Activated T-cell treated with anti-CD3 and anti-CD28 coated beads, Interleukin-2, amount 50 U/mL, for 24 hours (primary cell): ENCODE results near the gene RHO.
A peak's percentile ranks its signal among the peaks of the same experiment; 100 is the strongest.
"Not testable (repeated sequence)": the region's sequence is repeated elsewhere in the genome, so short reads cannot be mapped to it uniquely, and the experiment has no call there.

Experiments
- DNase-seq: peaks from one replicate; pipeline ENCODE4 v3.0.0-alpha.2; 2020
- H3K27ac Mint-ChIP-seq: 2 replicates; pipeline ENCODE4 v1.8.0; 2020; ENCODE audit warnings: mild to moderate bottlenecking, mixed read lengths
- H3K27me3 Mint-ChIP-seq: 2 replicates; pipeline ENCODE4 v1.8.0; 2020; ENCODE audit warnings: mixed read lengths
- H3K36me3 Mint-ChIP-seq: 2 replicates; pipeline ENCODE4 v1.8.0; 2020; ENCODE audit warnings: low read depth, mixed read lengths
- H3K4me1 Mint-ChIP-seq: 2 replicates; pipeline ENCODE4 v1.8.0; 2020; ENCODE audit warnings: low read depth, mixed read lengths
- H3K4me3 Mint-ChIP-seq: 2 replicates; pipeline ENCODE4 v1.8.0; 2020; ENCODE audit warnings: mild to moderate bottlenecking, moderate library complexity, mixed read lengths
- H3K9me3 Mint-ChIP-seq: 2 replicates; pipeline ENCODE4 v1.8.0; 2020; ENCODE audit warnings: mixed read lengths

RHO gene

GRCh38 chr3:129528589-129529100 lies at the start of gene RHO:
Gene RHO (plus strand): TSS chr3:129528639. CDS start chr3:129528734, 95 bp downstream.
- no peak for DNase-seq
- Mint-ChIP-seq H3K4me3 (no peak within 1 kb of the TSS), H3K27me3 (no peaks in the 10 kb centered on the region), H3K4me1 (peaks cover 3% of the 10 kb centered on the region), H3K27ac (no peak within 1 kb of the TSS), H3K9me3 (no peaks in the 10 kb centered on the region), H3K36me3 (no peaks in the 10 kb centered on the region)

DNA sequence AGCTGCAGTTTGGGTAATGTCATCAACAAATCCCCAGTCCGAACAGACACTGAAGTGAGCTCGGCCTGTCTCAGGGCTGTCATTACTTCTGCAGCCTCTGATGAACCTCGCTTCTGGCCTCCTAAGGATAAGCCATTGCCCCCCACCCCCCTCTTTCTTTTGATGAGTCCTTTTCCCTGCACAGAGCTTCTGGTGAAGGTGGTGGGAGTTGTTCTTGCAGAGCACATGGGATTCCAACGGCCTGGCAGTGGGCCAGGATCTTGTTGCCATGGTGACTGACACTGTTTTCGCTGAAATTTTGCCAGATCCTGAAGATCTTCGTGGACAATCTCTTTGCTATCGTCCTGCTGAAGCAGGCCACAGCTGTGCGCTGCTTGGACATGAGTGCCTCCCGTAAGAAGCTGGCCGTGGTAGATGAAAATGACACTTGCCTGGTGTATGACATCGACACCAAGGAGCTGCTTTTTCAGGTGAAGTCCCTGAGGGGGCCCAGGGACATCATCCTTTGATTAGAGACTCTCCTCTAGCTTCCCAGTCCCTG lies 47.1 kb upstream of the RHO start:
- not testable (repeated sequence) for DNase-seq, H3K9me3 Mint-ChIP-seq, H3K27me3 Mint-ChIP-seq, H3K4me3 Mint-ChIP-seq
- Mint-ChIP-seq H3K4me1 (peaks cover 14% of the 10 kb centered on the region), H3K36me3 (peaks cover 65% of the 10 kb centered on the region), H3K27ac (peak overlapping the region; percentile 78)

DNA sequence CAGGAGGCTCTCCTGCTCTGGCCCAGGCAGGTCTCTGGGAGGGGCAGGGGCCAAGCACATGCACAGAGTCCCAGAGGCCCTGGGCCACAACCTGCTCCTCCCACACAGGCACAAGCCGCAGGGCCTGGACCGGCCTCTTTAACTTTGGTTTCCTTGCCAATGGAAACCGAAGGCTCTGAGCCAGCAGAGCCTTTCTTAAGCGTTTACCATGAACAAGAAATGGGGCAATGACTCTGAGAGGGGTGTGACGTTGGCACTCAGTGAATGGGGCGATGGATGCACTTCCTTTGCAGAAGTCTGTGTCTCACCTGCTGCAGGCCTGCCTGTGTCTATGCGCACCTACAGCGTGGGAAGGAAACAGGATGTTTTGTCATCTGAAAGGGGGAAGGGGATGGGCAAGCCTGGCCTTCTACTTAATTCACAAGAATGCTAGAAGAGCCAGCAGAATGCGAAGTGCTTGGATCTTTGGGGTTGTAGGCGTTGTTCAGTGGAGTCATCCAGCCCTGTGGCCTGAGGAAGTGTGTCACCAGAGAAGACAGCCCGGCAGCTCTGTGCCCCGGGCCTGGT lies 46.6 kb upstream of the RHO start:
- Mint-ChIP-seq H3K36me3 (peaks cover 60% of the 10 kb centered on the region), H3K27ac (peak overlapping the region; percentile 78), H3K4me3 (no peak overlapping the region), H3K9me3 (no peaks in the 10 kb centered on the region), H3K4me1 (peaks cover 14% of the 10 kb centered on the region), H3K27me3 (no peaks in the 10 kb centered on the region)
- DNase-seq: peak; percentile 42

- no peak overlapping the region for H3K4me3 Mint-ChIP-seq
- peaks cover 52% of the 10 kb centered on the region for H3K36me3 Mint-ChIP-seq
- no peak overlapping the region for H3K27ac Mint-ChIP-seq
- no peak for DNase-seq
- peaks cover 14% of the 10 kb centered on the region for H3K4me1 Mint-ChIP-seq
- H3K27me3 Mint-ChIP-seq: no peaks in the 10 kb centered on the region
- no peaks in the 10 kb centered on the region for H3K9me3 Mint-ChIP-seq
Observed at GRCh38 chr3:129482721-129483120, 45.7 kb upstream of the RHO start.

DNA sequence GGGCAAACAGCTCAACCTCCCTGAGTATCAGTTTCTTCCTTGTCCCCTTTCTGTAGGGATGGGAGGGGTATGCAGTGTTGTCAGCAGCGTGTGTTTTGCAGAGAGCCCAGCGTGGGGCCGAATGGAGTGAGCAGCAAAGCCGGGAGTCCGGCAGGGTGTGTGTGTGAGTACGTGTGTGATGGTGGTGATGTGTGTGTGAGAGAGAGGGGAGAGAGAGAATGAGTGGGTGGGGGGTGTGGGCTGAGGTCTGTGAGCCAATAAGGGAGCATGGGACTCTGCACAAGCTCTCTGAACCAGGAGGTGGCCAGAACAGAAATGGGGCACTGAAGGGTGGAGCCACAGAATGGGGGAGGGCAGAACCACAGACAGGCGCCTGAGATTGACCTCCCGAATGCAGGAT lies 44.6 kb upstream of the RHO start:
- Mint-ChIP-seq H3K27me3 (no peaks in the 10 kb centered on the region), H3K4me1 (peaks cover 14% of the 10 kb centered on the region), H3K27ac (no peak overlapping the region), H3K4me3 (no peak overlapping the region), H3K36me3 (peaks cover 43% of the 10 kb centered on the region), H3K9me3 (no peaks in the 10 kb centered on the region)
- DNase-seq: no peak

- H3K27ac Mint-ChIP-seq, DNase-seq, H3K4me3 Mint-ChIP-seq, H3K9me3 Mint-ChIP-seq, H3K27me3 Mint-ChIP-seq: not testable (repeated sequence)
- Mint-ChIP-seq H3K4me1 (peaks cover 14% of the 10 kb centered on the region), H3K36me3 (peaks cover 38% of the 10 kb centered on the region)
Observed at GRCh38 chr3:129485146-129485545, 43.3 kb upstream of the RHO start.

GRCh38 chr3:129485721-129486663 lies 42.4 kb upstream of the RHO start:
- peaks cover 32% of the 10 kb centered on the region for H3K36me3 Mint-ChIP-seq
- no peak overlapping the region for H3K4me3 Mint-ChIP-seq
- DNase-seq: no peak
- H3K4me1 Mint-ChIP-seq: peaks cover 14% of the 10 kb centered on the region
- no peaks in the 10 kb centered on the region for H3K27me3 Mint-ChIP-seq
- no peak overlapping the region for H3K27ac Mint-ChIP-seq
- H3K9me3 Mint-ChIP-seq: no peaks in the 10 kb centered on the region

DNA sequence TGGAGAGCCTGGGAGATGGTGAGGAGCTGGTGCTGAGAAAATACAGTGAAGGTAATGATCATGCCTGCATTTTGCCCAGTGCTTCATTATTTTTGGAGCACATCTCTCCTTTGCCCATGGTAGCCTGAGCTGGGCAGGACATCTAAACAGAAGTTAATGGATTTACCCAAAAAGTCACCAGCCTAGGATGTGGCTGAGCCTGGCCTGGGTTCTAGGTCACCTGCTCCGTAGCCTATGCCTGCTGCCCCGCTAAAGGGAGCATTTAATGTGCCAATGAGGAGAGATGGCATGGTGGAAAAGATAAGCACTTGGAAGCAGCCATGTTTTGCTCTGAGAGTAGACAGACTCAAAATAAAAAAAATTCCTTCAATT lies 41.8 kb upstream of the RHO start:
- Mint-ChIP-seq H3K27ac (no peak overlapping the region), H3K36me3 (peaks cover 26% of the 10 kb centered on the region)
- DNase-seq: no peak

GRCh38 chr3:129487183-129487867 lies 41.1 kb upstream of the RHO start:
- Mint-ChIP-seq H3K27ac (no peak overlapping the region), H3K4me1 (peaks cover under 1% of the 10 kb centered on the region), H3K4me3 (no peak overlapping the region), H3K9me3 (no peaks in the 10 kb centered on the region), H3K36me3 (peaks cover 26% of the 10 kb centered on the region), H3K27me3 (no peaks in the 10 kb centered on the region)
- no peak for DNase-seq

More for the DNA sequence above, 41.8 kb upstream of the RHO start:
- Mint-ChIP-seq H3K4me3 (no peak overlapping the region), H3K9me3 (no peaks in the 10 kb centered on the region), H3K27me3 (no peaks in the 10 kb centered on the region), H3K4me1 (peaks cover 7% of the 10 kb centered on the region)

DNA sequence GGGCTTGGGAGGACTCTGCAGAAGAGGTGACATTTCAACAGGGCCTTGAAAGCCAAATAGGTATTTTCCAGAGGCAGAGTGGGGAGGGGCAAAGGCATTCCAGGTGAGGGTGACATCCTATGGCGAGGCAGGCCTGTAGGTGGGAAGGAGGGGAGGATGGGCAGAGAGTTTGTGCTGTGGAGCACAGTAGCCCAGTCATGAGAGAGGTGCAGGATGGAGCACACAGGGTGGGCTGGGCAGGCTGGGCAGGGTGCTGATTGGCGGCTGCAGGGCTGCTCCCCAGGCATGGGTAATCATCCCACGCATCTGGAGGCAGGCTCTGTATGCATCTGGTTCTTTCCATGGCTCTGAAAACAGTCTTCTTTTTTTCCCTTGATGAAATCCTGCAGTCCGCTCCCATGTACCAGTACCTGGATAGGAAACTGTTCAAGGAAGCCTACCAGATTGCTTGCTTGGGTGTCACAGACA lies 40.5 kb upstream of the RHO start:
- H3K4me3 Mint-ChIP-seq, H3K9me3 Mint-ChIP-seq, H3K27me3 Mint-ChIP-seq, DNase-seq, H3K27ac Mint-ChIP-seq, H3K4me1 Mint-ChIP-seq: not testable (repeated sequence)
- H3K36me3 Mint-ChIP-seq: peaks cover 24% of the 10 kb centered on the region

- H3K27me3 Mint-ChIP-seq, DNase-seq, H3K4me3 Mint-ChIP-seq, H3K9me3 Mint-ChIP-seq, H3K4me1 Mint-ChIP-seq, H3K27ac Mint-ChIP-seq: not testable (repeated sequence)
- H3K36me3 Mint-ChIP-seq: peaks cover 22% of the 10 kb centered on the region
Observed at GRCh38 chr3:129489258-129489657, 39.2 kb upstream of the RHO start.

DNA sequence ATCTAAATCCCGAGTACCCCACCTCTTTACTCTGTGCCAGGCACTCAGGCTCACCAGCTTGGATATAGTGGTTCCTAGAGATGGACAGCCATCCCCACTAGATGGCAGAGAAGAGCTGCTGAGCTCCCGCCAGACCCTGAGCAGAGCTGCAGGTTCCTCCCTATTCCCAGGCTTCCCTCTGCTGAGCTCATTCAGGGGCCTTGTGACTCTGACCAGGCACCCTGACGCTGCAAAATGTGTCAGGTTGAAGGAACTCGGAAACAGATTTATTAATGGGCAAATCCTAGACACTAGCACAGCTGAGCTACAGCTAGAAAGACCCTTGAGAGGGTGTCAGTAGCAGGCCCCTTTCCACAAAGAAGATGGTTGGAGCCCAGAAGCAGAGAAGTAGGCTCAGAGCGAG lies 38.2 kb upstream of the RHO start:
- DNase-seq: peak; percentile 59
- Mint-ChIP-seq H3K27ac (no peak overlapping the region), H3K27me3 (no peaks in the 10 kb centered on the region), H3K4me3 (no peak overlapping the region), H3K4me1 (no peaks in the 10 kb centered on the region), H3K36me3 (peaks cover 18% of the 10 kb centered on the region), H3K9me3 (no peaks in the 10 kb centered on the region)

- not testable (repeated sequence) for DNase-seq, H3K27ac Mint-ChIP-seq, H3K27me3 Mint-ChIP-seq, H3K4me1 Mint-ChIP-seq, H3K4me3 Mint-ChIP-seq, H3K9me3 Mint-ChIP-seq
- peaks cover 21% of the 10 kb centered on the region for H3K36me3 Mint-ChIP-seq
Observed at GRCh38 chr3:129491077-129491476, 37.4 kb upstream of the RHO start.

DNA sequence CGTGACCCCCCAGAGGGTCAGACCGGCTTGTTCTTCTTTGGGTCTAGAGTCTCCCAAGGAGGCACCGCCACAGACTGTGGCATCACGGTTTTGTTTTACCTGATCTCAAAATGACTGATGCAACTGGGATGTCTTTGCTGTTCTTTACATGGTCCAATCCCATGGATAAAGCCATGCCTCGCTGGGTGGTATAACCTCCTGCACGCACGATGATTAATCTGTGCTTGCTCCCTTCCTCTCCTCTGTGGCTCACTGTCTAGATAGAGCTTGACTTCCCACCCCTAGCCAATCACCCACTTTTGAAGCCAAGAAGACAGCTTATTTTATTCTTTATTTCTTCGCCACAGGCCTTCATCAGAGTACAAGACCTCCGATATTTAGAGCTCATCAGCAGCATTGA lies 36.6 kb upstream of the RHO start:
- no peak for DNase-seq
- no peak overlapping the region for H3K4me3 Mint-ChIP-seq
- H3K27me3 Mint-ChIP-seq: no peaks in the 10 kb centered on the region
- no peak overlapping the region for H3K27ac Mint-ChIP-seq
- H3K4me1 Mint-ChIP-seq: no peaks in the 10 kb centered on the region
- peaks cover 26% of the 10 kb centered on the region for H3K36me3 Mint-ChIP-seq
- no peaks in the 10 kb centered on the region for H3K9me3 Mint-ChIP-seq
